Measurements from ENCODE around the gene USP5. TPM values are rescaled to one million over a fixed set of nuclear protein-coding genes. Genes with fewer than 3 reads are reported as not detected.
A peak's percentile ranks its signal among the peaks of the same experiment; 100 is the strongest.

Gene USP5
- total and polyA plus RNA-seq, 2 donors (not counting 3 experiments of a cell fraction or from before 2014, with no cell fraction given) = 68.9 to 135 TPM

GRCh38 chr12:6826734-6827436 lies 25.1 kb upstream of the USP5 start:
- Histone ChIP-seq H4K20me1 (replicated peaks; ENCODE audit: control insufficient read depth, extremely low read depth, insufficient read depth, low read length) (no peaks in the 10 kb centered on the region), H3K9me1 (replicated peaks; ENCODE audit: control insufficient read depth, extremely low read depth, insufficient read depth, low read length) (no peaks in the 10 kb centered on the region), H2AFZ (ENCODE audit: low read depth, low read length) (peak overlapping the region; percentile 43), H3K4me1 (ENCODE audit: control insufficient read depth, extremely low read depth, insufficient read depth, low read length) (peaks cover 23% of the 10 kb centered on the region), H3K36me3 (ENCODE audit: control insufficient read depth in 2 of 2, extremely low read depth in 1 of 2, insufficient read depth in 2 of 2, low read length in 2 of 2) (peaks cover 0 to 8% of the 10 kb centered on the region in 2 experiments), H3K27me3 (ENCODE audit: control insufficient read depth in 2 of 2, insufficient read depth in 2 of 2, low read length in 2 of 2) (peaks cover 3% of the 10 kb centered on the region in 2 experiments), H3K9ac (replicated peaks; ENCODE audit: extremely low read depth, insufficient read depth, low read length) (no peak overlapping the region), H3K27ac (ENCODE audit: insufficient read depth, low read depth, low read length) (no peak overlapping the region), H3K79me2 (ENCODE audit: control insufficient read depth, insufficient read depth, low read length) (peaks cover 25% of the 10 kb centered on the region), H3K4me2 (ENCODE audit: insufficient read depth, low read length) (no peak overlapping the region), H3K9me3 (replicated peaks; ENCODE audit: control insufficient read depth, insufficient read depth, low read length) (no peaks in the 10 kb centered on the region), H3K4me3 (replicated peaks in 1 of 3; ENCODE audit: insufficient read depth in 1 of 3, low read depth in 1 of 3, low read length in 3 of 3) (no peak overlapping the region)
- ChIA-PET POLR2A (no interaction called here), CTCF (interaction anchor here (1.2 to 12.0 kb wide), 6 partner anchors 46 to 207 kb away, joined by 5 to 148 read pairs (median 7); partner anchors contain the start of genes MLF2 and PTMS)
- intact Hi-C loops (cut with micrococcal nuclease) (no loop called here), dilution Hi-C loops (cut with MboI; ENCODE audit: extremely low pct_ligation_motif_present, low sequenced_read_pairs) (no loop called here)
- FAIRE-seq = no peak
- no TSS peak for BruUV-seq (replicated peaks)
- no peak for DNase-seq (ENCODE audit: low read depth, low spot score)
- TF ChIP-seq FOS (IDR thresholded peaks at IDR 0.05; ENCODE audit: borderline replicate concordance, insufficient read depth, low read length) (no peak), CTCF (IDR thresholded peaks at IDR 0.05; ENCODE audit: extremely low read depth in 1 of 2, insufficient read depth in 1 of 2, low read depth in 1 of 2, low read length in 2 of 2) (no peak), POLR2A (IDR thresholded peaks at IDR 0.05; ENCODE audit: low read depth, low read length) (no peak), MAX (IDR thresholded peaks at IDR 0.05; ENCODE audit: insufficient read depth, insufficient read length) (no peak), JUN (IDR thresholded peaks at IDR 0.05; ENCODE audit: borderline replicate concordance, insufficient read depth, insufficient read length, low read depth) (no peak), GATA2 (IDR thresholded peaks at IDR 0.05; ENCODE audit: insufficient read depth, insufficient read length, low read depth, low read length) (no peak), EZH2 (IDR thresholded peaks at IDR 0.05; ENCODE audit: borderline replicate concordance, low read depth, low read length, severe bottlenecking) (no peak), MYC (IDR thresholded peaks at IDR 0.05; ENCODE audit: low read depth, low read length) (no peak), POLR2AphosphoS5 (IDR thresholded peaks at IDR 0.05; ENCODE audit: insufficient read depth, low read depth, low read length) (no peak)
